Lower lobe of right lung (tissue), 2 donors: ENCODE data around the gene ARID3B. TPM values are rescaled to one million over a fixed set of nuclear protein-coding genes. Genes with fewer than 3 reads are reported as not detected.

ENCODE experiments used
- ATAC-seq, 2 donors: fragments of 200-7000 bp; cut with Tn5 transposase; one replicate each; pipeline ENCODE4 v1.9.1; 2020 to 2022; ENCODE audit warnings: mild to moderate bottlenecking in 2 of 2, moderate library complexity in 2 of 2
- DNase-seq: peaks from one replicate; pipeline ENCODE4 v3.0.0-alpha.2; 2020
- H3K27ac ChIP-seq: fragments of 200-600 bp; one replicate; pipeline ENCODE4 v1.8.0; 2022
- H3K27me3 ChIP-seq: fragments of 200-600 bp; one replicate; pipeline ENCODE4 v1.8.0; 2022; ENCODE audit warnings: low read depth
- H3K36me3 ChIP-seq: fragments of 200-600 bp; one replicate; pipeline ENCODE4 v1.8.0; 2022; ENCODE audit warnings: mild to moderate bottlenecking
- H3K4me1 ChIP-seq: fragments of 200-600 bp; one replicate; pipeline ENCODE4 v1.8.0; 2022
- H3K4me3 ChIP-seq: fragments of 200-600 bp; one replicate; pipeline ENCODE4 v1.8.0; 2022; ENCODE audit warnings: mild to moderate bottlenecking
- H3K9me3 ChIP-seq: fragments of 200-600 bp; one replicate; pipeline ENCODE4 v1.8.0; 2022
- intact Hi-C: fragments of 100-400 bp; cut with DNase I; formaldehyde crosslinking; loops from one replicate; pipeline ENCODE4 v1.11.0; 2022
- total RNA-seq: library from RNA; stranded (reverse); fragmentation: NEBNext Ultra II Directional; extraction: Animal tissue kit (Norgen Biotek cat#: 25700); gene quantifications from one replicate; pipeline ENCODE4 v1.2.1, GENCODE V29; 2021
- TF ChIP-seq, protein P1 (sequence below): fragments of 200-600 bp; IDR thresholded peaks from one replicate; pipeline ENCODE4 v1.8.0; 2022; ENCODE audit warnings: antibody characterized with exemption, mild to moderate bottlenecking
- donor health status: DM: no; HTN: yes; CAD: no; lungs with severe emphysema.

ARID3B gene
- total RNA-seq, 1 donor from 2014 or later: 11.1 TPM

DNA sequence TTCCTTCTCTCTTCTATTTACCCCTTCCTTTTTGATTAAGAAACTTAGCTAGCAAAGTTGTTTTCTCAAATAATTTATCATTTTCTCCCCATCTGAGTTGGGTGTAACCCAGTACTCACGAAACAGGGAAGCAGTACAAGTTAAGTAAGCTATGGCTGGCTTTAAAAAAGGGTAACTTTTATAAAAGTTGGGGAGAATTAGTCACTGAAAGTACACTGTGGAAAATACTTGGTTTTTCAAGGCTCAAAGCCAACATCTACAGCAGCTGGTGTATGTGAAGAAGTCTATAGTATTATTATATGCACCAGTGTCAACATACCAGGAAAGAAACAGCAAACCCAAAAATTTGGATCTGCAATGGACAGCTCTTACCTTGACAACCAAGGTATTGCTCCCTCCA, 100.1 kb downstream of the ARID3B start:
- Histone ChIP-seq H3K27me3 (no peaks in the 10 kb centered on the region), H3K9me3 (no peaks in the 10 kb centered on the region), H3K4me1 (peaks cover 31% of the 10 kb centered on the region), H3K4me3 (no peak overlapping the region), H3K36me3 (peaks cover 44% of the 10 kb centered on the region), H3K27ac (peak overlapping the region; percentile 76)
- TF ChIP-seq, protein P1, sequence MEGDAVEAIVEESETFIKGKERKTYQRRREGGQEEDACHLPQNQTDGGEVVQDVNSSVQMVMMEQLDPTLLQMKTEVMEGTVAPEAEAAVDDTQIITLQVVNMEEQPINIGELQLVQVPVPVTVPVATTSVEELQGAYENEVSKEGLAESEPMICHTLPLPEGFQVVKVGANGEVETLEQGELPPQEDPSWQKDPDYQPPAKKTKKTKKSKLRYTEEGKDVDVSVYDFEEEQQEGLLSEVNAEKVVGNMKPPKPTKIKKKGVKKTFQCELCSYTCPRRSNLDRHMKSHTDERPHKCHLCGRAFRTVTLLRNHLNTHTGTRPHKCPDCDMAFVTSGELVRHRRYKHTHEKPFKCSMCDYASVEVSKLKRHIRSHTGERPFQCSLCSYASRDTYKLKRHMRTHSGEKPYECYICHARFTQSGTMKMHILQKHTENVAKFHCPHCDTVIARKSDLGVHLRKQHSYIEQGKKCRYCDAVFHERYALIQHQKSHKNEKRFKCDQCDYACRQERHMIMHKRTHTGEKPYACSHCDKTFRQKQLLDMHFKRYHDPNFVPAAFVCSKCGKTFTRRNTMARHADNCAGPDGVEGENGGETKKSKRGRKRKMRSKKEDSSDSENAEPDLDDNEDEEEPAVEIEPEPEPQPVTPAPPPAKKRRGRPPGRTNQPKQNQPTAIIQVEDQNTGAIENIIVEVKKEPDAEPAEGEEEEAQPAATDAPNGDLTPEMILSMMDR: no peak
- ATAC-seq (no peak), DNase-seq (no peak)
- intact Hi-C loops: no loop called here

DNA sequence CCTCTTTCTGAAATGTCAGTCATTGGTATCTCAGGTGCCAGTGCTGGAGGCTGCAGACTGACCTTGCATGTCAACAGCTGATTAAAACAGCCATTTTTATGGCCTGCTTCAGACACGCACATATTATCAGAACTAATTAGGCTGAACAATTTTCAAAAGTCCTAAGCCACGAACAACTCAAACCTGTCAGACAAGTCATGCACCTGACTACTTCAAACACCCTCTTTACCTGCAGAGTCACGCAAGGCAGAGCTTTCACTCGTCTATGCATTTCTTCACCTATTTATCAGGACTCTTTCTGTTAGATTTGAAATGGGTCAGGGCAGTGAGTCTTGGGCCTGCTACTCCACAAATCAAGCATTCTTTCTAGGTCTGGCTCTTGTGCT, 101.3 kb downstream of the ARID3B start:
- ATAC-seq: peak; percentile 78 to 85
- DNase-seq: no peak
- intact Hi-C loops: no loop called here
- peaks cover 36% of the 10 kb centered on the region for H3K36me3 ChIP-seq
- peaks cover 32% of the 10 kb centered on the region for H3K4me1 ChIP-seq
- TF ChIP-seq, protein P1: no peak
- no peaks in the 10 kb centered on the region for H3K9me3 ChIP-seq
- no peak overlapping the region for H3K4me3 ChIP-seq
- peak overlapping the region; percentile 76 for H3K27ac ChIP-seq
- H3K27me3 ChIP-seq: no peaks in the 10 kb centered on the region

DNA sequence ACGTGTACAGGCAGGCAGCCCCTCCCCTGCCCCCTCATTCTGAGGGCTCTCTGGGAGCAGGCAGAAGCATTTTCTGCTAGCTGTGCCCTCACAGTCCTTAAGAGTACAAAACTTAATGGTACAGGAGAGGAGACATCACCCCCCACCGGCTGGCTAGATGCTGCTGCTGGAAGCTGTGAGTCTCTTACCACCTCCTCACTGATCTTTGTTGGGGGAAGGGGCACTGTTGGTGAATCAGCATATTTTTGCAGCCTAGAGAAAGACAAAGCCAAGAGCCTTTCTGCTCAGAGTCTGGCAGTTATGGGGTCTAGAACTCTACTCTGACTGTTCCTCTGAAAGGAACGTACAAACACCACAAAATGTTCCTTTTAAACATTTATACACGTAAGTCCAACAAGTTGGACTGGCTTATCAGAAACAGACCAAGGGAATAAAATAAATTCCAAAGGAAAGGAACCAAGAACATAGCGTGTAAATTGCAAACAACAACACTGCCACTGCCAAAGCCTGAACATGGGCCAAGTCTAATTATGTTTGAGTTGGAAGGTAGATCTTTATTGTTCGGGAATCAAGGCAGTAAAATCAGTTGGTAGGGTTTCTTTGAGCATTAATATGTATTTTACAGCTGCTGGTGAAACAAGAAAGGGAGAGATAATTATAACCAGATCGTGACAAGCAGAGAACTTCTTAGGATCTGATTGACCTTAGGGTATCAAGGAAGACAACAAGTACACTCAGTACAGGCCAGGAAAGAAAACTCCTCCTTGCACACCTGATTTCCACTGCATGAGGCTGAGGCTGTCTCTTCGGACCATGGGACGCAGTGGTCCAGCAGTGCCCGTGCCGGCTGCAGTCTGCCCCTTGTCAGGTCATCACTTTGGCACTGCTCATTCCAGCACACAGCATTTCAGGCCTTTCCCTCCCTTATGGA, 102.0 kb downstream of the ARID3B start:
- ATAC-seq (peak in 1 of 2 donors; percentile 44), DNase-seq (no peak)
- Histone ChIP-seq H3K27me3 (no peaks in the 10 kb centered on the region), H3K36me3 (peaks cover 32% of the 10 kb centered on the region), H3K9me3 (no peaks in the 10 kb centered on the region), H3K4me1 (peaks cover 35% of the 10 kb centered on the region), H3K4me3 (no peak overlapping the region), H3K27ac (peak overlapping the region; percentile 76)
- TF ChIP-seq, protein P1: no peak
- intact Hi-C loops: no loop called here

DNA sequence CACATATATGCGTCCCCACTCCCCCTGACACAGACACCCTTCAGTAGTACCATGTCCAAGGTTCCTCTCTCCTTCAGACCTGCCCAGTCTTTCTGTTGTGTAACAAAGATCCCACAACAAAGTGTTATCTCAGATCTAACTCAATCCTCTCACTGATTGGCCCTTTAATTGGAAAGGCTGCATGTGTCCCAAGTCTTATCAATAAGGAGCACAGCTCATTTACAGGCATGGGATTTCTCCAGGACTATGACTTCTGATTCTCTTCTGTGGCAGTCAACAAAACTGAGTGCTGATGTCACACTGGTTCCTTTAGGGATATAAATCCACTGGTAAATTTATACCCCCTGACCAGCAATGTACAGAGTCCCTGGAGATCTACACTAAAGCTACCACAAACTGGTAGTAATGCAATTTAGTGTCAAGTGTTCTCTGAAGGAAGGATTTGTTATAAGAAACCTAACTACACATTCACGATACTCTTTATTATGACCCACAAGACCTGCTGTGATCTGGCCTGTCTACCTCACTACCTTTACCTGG, 102.7 kb downstream of the ARID3B start:
- H3K9me3 ChIP-seq: no peaks in the 10 kb centered on the region
- no peaks in the 10 kb centered on the region for H3K27me3 ChIP-seq
- H3K27ac ChIP-seq: peak overlapping the region; percentile 76
- DNase-seq (no peak), ATAC-seq (no peak)
- TF ChIP-seq, protein P1: no peak
- H3K4me3 ChIP-seq: no peak overlapping the region
- peaks cover 27% of the 10 kb centered on the region for H3K36me3 ChIP-seq
- H3K4me1 ChIP-seq: peaks cover 39% of the 10 kb centered on the region
- intact Hi-C loops: no loop called here

DNA sequence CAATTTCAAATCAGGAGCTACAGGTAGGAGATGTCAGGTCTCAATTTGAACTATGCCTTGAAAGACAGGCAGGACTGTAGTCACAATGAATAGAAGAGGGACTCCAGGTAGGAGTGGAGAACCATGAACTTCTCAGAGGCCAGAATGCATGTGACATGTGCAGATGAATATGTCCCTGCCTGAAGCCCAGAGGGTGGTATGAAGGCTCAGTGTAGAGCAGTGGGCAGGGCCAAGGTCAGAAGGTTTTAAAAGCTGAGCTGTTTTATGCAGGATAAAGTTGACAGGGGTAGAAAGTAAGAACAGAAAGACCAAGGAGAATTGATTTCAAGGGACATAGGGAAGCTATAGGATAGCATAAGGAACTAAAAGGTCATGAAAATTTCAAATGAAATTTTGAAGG, 105.5 kb downstream of the ARID3B start:
- Histone ChIP-seq H3K4me3 (no peak overlapping the region), H3K9me3 (no peaks in the 10 kb centered on the region), H3K36me3 (peaks cover 7% of the 10 kb centered on the region), H3K27me3 (no peaks in the 10 kb centered on the region), H3K27ac (no peak overlapping the region), H3K4me1 (peaks cover 33% of the 10 kb centered on the region)
- DNase-seq (no peak), ATAC-seq (no peak)
- TF ChIP-seq, protein P1: no peak
- intact Hi-C loops: no loop called here

Other genes starting within 250 kb of the ARID3B start
- gene CYP11A1, start 173.6 kb upstream of the ARID3B start, total RNA-seq: 0.59 TPM
- 4.6 TPM for gene SEMA7A, start 107.3 kb upstream of the ARID3B start, total RNA-seq
- 40.2 TPM for gene UBL7, start 80.1 kb upstream of the ARID3B start, total RNA-seq
- gene CLK3, start 74.6 kb downstream of the ARID3B start, total RNA-seq: 75.5 TPM
- gene EDC3, start 154.8 kb downstream of the ARID3B start, total RNA-seq: 30.5 TPM
- gene CYP1A1, start 184.3 kb downstream of the ARID3B start, total RNA-seq: 0.38 TPM
- not detected for gene CYP1A2, start 207.6 kb downstream of the ARID3B start, total RNA-seq
- gene CSK, start 240.9 kb downstream of the ARID3B start, total RNA-seq: 83.8 TPM